Mesenchymal stem cell (in vitro differentiated cells and primary cell): Measurements from ENCODE around the gene PKP4.

Source experiments
- DNase-seq: peaks from one replicate; pipeline ENCODE4 v3.0.0-alpha.2; 2013
- H2AFZ ChIP-seq: one replicate; pipeline ENCODE4 v1.6.1; 2013; ENCODE audit warnings: low read depth, mild to moderate bottlenecking, control low read depth, inconsistent platforms, low read length, moderate library complexity
- H2AK5ac ChIP-seq: 2 replicates; pipeline ENCODE4 v1.6.1; 2013; ENCODE audit warnings: low read length, moderate library complexity, mild to moderate bottlenecking, inconsistent platforms; ENCODE audit not compliant: severe bottlenecking
- H2BK120ac ChIP-seq: one replicate; pipeline ENCODE4 v1.6.1; 2013; ENCODE audit warnings: low read depth, mild to moderate bottlenecking, inconsistent platforms, low read length, moderate library complexity
- H2BK12ac ChIP-seq, 2 experiments: one replicate each; pipeline ENCODE4 v1.6.1; 2013; ENCODE audit warnings: inconsistent platforms in 2 of 2, low read length in 2 of 2, mild to moderate bottlenecking in 2 of 2, moderate library complexity in 2 of 2, control low read depth in 1 of 2
- H2BK15ac ChIP-seq: one replicate; pipeline ENCODE4 v1.6.1; 2013; ENCODE audit warnings: mild to moderate bottlenecking, low read depth, inconsistent platforms; ENCODE audit not compliant: poor library complexity, severe bottlenecking
- H2BK5ac ChIP-seq: 2 replicates; pipeline ENCODE4 v1.6.1; 2013; ENCODE audit warnings: low read depth, mild to moderate bottlenecking, low read length, control low read depth, inconsistent platforms; ENCODE audit not compliant: poor library complexity, severe bottlenecking
- H3K14ac ChIP-seq, 2 experiments: one replicate each; pipeline ENCODE4 v1.6.1; 2013; ENCODE audit warnings: inconsistent platforms in 2 of 2, low read length in 2 of 2, control low read depth in 1 of 2, mild to moderate bottlenecking in 1 of 2, moderate library complexity in 1 of 2
- H3K18ac ChIP-seq, 2 experiments: one replicate each; pipeline ENCODE4 v1.6.1; 2013; ENCODE audit warnings: inconsistent platforms in 2 of 2, low read length in 2 of 2, control low read depth in 1 of 2, low read depth in 1 of 2, mild to moderate bottlenecking in 1 of 2
- H3K23ac ChIP-seq, 2 experiments: one replicate each; pipeline ENCODE4 v1.6.1; 2013; ENCODE audit warnings: inconsistent platforms in 2 of 2, low read length in 2 of 2, mild to moderate bottlenecking in 2 of 2, moderate library complexity in 2 of 2, control low read depth in 1 of 2
- H3K27ac ChIP-seq: 2 replicates; pipeline ENCODE4 v1.5.1; 2013; ENCODE audit warnings: mild to moderate bottlenecking, moderate library complexity, low read length, control low read depth, inconsistent platforms; ENCODE audit not compliant: poor library complexity, severe bottlenecking
- H3K27me3 ChIP-seq, 2 experiments: 2 replicates each; pipeline versions ENCODE4 v1.6.1 to v1.7.0; 2013; ENCODE audit warnings: low read length in 2 of 2, mild to moderate bottlenecking in 2 of 2, moderate library complexity in 2 of 2, control low read depth in 1 of 2, inconsistent platforms in 1 of 2; ENCODE audit not compliant: control insufficient read depth in 1 of 2, insufficient read depth in 1 of 2
- H3K36me3 ChIP-seq, 2 experiments: 2 replicates each; pipeline versions ENCODE4 v1.6.1 to v1.7.0; 2013; ENCODE audit warnings: low read length in 2 of 2, control low read depth in 1 of 2, inconsistent platforms in 1 of 2, low read depth in 1 of 2, mild to moderate bottlenecking in 1 of 2; ENCODE audit not compliant: insufficient read depth in 2 of 2, control insufficient read depth in 1 of 2
- H3K4ac ChIP-seq, 2 experiments: one replicate each; pipeline ENCODE4 v1.6.1; 2013; ENCODE audit warnings: inconsistent platforms in 2 of 2, low read length in 2 of 2, mild to moderate bottlenecking in 2 of 2, moderate library complexity in 2 of 2, control low read depth in 1 of 2, low read depth in 1 of 2
- H3K4me1 ChIP-seq: 2 replicates; pipeline ENCODE4 v1.6.1; 2013; ENCODE audit warnings: low read depth, low read length, control low read depth; ENCODE audit not compliant: control insufficient read depth, insufficient read depth
- H3K4me2 ChIP-seq: 2 replicates; pipeline ENCODE4 v1.6.1; 2013; ENCODE audit warnings: low read length, mild to moderate bottlenecking, inconsistent platforms; ENCODE audit not compliant: poor library complexity, severe bottlenecking
- H3K4me3 ChIP-seq, 2 experiments: 2 replicates each; pipeline versions ENCODE4 v1.5.1 to v1.7.0; 2013; ENCODE audit warnings: low read length in 2 of 2, mild to moderate bottlenecking in 2 of 2, control low read depth in 1 of 2, low read depth in 1 of 2; ENCODE audit not compliant: insufficient read depth in 1 of 2
- H3K79me1 ChIP-seq: replicated peaks from 2 replicates; pipeline ENCODE4 v1.6.1; 2013; ENCODE audit warnings: mild to moderate bottlenecking, control low read depth, low read length, inconsistent platforms; ENCODE audit not compliant: poor library complexity, severe bottlenecking
- H3K9ac ChIP-seq: 2 replicates; pipeline ENCODE4 v1.7.0; 2013; ENCODE audit warnings: mild to moderate bottlenecking, low read length, moderate library complexity
- H3K9me3 ChIP-seq: 2 replicates; pipeline ENCODE4 v1.7.0; 2013; ENCODE audit warnings: mild to moderate bottlenecking, low read length; ENCODE audit not compliant: control insufficient read depth
- H4K8ac ChIP-seq: one replicate; pipeline ENCODE4 v1.6.1; 2013; ENCODE audit warnings: inconsistent platforms, mild to moderate bottlenecking, low read length, moderate library complexity
- H4K91ac ChIP-seq: one replicate; pipeline ENCODE4 v1.6.1; 2013; ENCODE audit warnings: mild to moderate bottlenecking, low read length, inconsistent platforms
- WGBS: methylation state at CpG from one replicate; pipeline ENCODE4 v1.1.7; 2013; ENCODE audit warnings: mixed read lengths; 5-methylcytosine and 5-hydroxymethylcytosine counted together

The PKP4 gene

DNA sequence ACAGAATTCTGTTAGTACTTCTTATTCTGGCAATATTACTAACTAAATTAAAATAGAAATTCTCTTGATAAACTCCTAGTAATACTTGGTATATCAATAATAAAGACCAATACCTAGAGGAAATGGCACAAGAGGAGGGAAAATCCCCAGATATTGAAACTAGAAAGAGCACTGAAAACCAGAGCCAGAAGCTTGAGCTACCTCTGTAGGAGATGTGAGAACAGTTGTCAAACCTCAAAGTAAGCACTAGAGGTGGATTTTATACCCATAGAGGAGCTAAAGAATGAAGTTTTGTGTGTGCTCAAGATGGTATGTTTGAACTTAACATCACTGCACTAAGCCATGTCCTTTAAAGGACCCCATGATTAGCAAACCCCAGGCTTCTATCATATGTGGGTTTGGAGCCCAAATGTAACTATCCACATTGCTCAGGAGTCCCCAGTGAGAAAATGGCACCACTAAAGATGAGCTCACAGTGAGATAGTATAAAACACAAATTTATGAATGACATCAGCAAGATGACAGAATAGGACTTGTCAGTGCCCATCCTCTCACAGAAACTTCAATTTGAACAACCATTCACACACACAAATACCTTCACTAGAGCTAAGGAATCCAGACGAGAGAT is 122.1 kb downstream of the PKP4 start:
- Histone ChIP-seq H2AK5ac (no peak overlapping the region), H4K8ac (no peak overlapping the region), H3K36me3 (peaks cover 3 to 7% of the 10 kb centered on the region in 2 experiments), H2BK15ac (no peak overlapping the region), H3K4me3 (no peak overlapping the region), H3K23ac (no peak overlapping the region), H3K18ac (no peak overlapping the region), H3K4me2 (no peak overlapping the region), H3K9ac (no peak overlapping the region), H3K9me3 (no peaks in the 10 kb centered on the region), H4K91ac (no peak overlapping the region), H2BK12ac (no peak overlapping the region), H2BK120ac (no peak overlapping the region), H3K27me3 (no peaks in the 10 kb centered on the region), H3K79me1 (peaks cover 13% of the 10 kb centered on the region), H3K14ac (no peak overlapping the region), H2BK5ac (no peak overlapping the region), H3K4me1 (no peaks in the 10 kb centered on the region), H3K27ac (no peak overlapping the region), H2AFZ (no peak overlapping the region), H3K4ac (no peak overlapping the region)
- no peak for DNase-seq
- no CpG with 5 or more reads among the region's 1 CpG for WGBS

DNA sequence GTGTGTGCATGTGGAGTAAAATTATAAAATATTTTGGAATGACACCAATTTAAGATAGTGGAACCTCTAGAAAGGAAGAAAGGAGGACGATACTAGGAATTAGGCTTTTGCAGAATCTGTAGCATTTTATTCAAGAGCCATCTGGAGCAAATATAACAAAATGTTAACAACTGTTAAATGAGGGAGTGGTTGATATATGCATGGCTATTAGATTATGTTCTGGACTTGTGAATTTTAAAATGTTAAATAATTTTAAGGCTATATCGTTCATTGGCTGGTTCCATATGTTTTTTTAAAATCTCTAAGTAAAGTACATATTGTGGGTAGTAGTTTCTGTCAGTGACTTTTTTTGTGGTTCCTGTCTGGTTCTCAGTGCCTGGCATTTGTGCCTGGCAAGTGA is 123.2 kb downstream of the PKP4 start:
- H2BK120ac ChIP-seq = no peak overlapping the region
- H2AFZ ChIP-seq = no peak overlapping the region
- H3K9me3 ChIP-seq = no peaks in the 10 kb centered on the region
- no peaks in the 10 kb centered on the region for H3K4me1 ChIP-seq
- H3K36me3 ChIP-seq = peaks cover 10 to 12% of the 10 kb centered on the region in 2 experiments
- no peak overlapping the region for H4K91ac ChIP-seq
- WGBS = 97% methylated on average over 2 of the region's 2 CpGs
- H3K27me3 ChIP-seq = no peaks in the 10 kb centered on the region
- no peak overlapping the region for H3K4me2 ChIP-seq
- H3K9ac ChIP-seq = no peak overlapping the region
- H3K18ac ChIP-seq = no peak overlapping the region
- no peak for DNase-seq
- H2BK15ac ChIP-seq = no peak overlapping the region
- H2BK12ac ChIP-seq = no peak overlapping the region
- no peak overlapping the region for H3K14ac ChIP-seq
- no peak overlapping the region for H3K27ac ChIP-seq
- no peak overlapping the region for H3K4ac ChIP-seq
- no peak overlapping the region for H2AK5ac ChIP-seq
- no peak overlapping the region for H3K23ac ChIP-seq
- no peak overlapping the region for H4K8ac ChIP-seq
- no peak overlapping the region for H2BK5ac ChIP-seq
- no peak overlapping the region for H3K4me3 ChIP-seq
- H3K79me1 ChIP-seq = peaks cover 16% of the 10 kb centered on the region

DNA sequence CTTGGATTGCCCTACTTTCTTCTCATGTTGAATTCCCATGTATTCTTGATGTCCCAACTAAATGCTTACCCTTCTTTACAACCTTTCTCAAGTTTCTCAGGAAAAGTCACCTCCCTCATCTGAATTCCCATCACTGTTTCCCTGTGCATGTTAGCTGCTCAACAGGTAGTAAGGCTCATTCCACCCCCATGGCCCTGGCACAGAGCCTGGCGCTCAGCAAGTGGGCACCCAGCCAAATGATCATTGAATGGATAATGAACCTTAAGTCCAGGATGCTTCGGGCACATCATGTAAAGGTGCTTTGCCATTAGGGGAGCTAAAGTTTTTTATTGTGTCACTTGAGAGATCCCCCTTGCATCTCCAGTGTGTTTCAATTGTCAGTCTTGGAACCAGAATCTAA is 124.0 kb downstream of the PKP4 start:
- WGBS = 100% methylated on average over 2 of the region's 2 CpGs
- no peaks in the 10 kb centered on the region for H3K9me3 ChIP-seq
- H3K23ac ChIP-seq = no peak overlapping the region

DNA sequence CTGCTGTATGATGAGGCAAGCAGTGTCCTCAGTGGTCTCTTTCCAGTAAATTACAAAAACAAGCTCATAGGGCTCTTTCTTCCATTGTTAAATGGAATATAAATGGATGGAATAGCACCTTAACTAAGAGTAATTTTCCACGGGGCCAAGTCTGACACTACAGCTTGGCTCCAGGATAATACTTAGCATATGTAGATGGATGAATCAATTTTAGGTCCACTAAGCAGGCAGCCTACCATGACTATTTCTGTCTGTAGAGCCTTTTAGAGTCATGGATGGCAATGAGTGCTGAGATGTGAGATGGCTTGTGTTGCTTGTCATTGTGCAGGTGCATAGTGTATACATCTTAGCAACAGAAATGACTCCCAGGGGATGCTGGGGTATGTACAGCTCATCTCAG is 125.9 kb downstream of the PKP4 start:
- 100% methylated on average over 1 of the region's 1 CpG for WGBS
- H2BK5ac ChIP-seq = no peak overlapping the region
- H3K14ac ChIP-seq = no peak overlapping the region
- H4K8ac ChIP-seq = no peak overlapping the region
- H2BK12ac ChIP-seq = no peak overlapping the region
- no peaks in the 10 kb centered on the region for H3K27me3 ChIP-seq
- no peak overlapping the region for H2AFZ ChIP-seq
- H3K9me3 ChIP-seq = no peaks in the 10 kb centered on the region
- H2AK5ac ChIP-seq = no peak overlapping the region
- H2BK15ac ChIP-seq = no peak overlapping the region
- H4K91ac ChIP-seq = no peak overlapping the region
- no peak overlapping the region for H3K4ac ChIP-seq
- peaks cover 8 to 10% of the 10 kb centered on the region in 2 experiments for H3K36me3 ChIP-seq
- no peak overlapping the region for H3K18ac ChIP-seq
- no peak overlapping the region for H3K9ac ChIP-seq
- no peak overlapping the region for H3K4me2 ChIP-seq
- no peak overlapping the region for H2BK120ac ChIP-seq
- H3K4me3 ChIP-seq = no peak overlapping the region
- H3K27ac ChIP-seq = no peak overlapping the region
- H3K23ac ChIP-seq = no peak overlapping the region
- peaks cover 17% of the 10 kb centered on the region for H3K79me1 ChIP-seq
- no peaks in the 10 kb centered on the region for H3K4me1 ChIP-seq
- DNase-seq = no peak

More for the DNA sequence above, 124.0 kb downstream of the PKP4 start:
- Histone ChIP-seq H2BK120ac (no peak overlapping the region), H3K4ac (no peak overlapping the region), H4K8ac (no peak overlapping the region), H3K4me3 (no peak overlapping the region), H3K27ac (no peak overlapping the region), H3K36me3 (peaks cover 10 to 12% of the 10 kb centered on the region in 2 experiments), H3K14ac (no peak overlapping the region), H2BK15ac (no peak overlapping the region), H2BK5ac (no peak overlapping the region), H3K4me2 (no peak overlapping the region), H2AK5ac (no peak overlapping the region), H3K9ac (no peak overlapping the region), H2AFZ (no peak overlapping the region), H3K18ac (no peak overlapping the region), H3K4me1 (no peaks in the 10 kb centered on the region), H2BK12ac (no peak overlapping the region), H4K91ac (no peak overlapping the region), H3K79me1 (peaks cover 16% of the 10 kb centered on the region), H3K27me3 (no peaks in the 10 kb centered on the region)
- DNase-seq = no peak
